Hepatic stellate cell (primary cell): Measurements from ENCODE around the gene CCDC186.
"Not testable (repeated sequence)": the region's sequence is repeated elsewhere in the genome, so short reads cannot be mapped to it uniquely, and the experiment has no call there.

Source experiments
- DNase-seq: peaks from one replicate; pipeline ENCODE4 v3.0.0; 2011; ENCODE audit warnings: low spot score

CCDC186 gene

GRCh38 chr10:114173603-114173920, 441 bp downstream of the CCDC186 start:
- peak; percentile 11 for DNase-seq

- no peak for DNase-seq
Measured at GRCh38 chr10:114172776-114173602, 1.0 kb downstream of the CCDC186 start.

- DNase-seq, result no peak
Measured at GRCh38 chr10:114172216-114172615, 1.8 kb downstream of the CCDC186 start.

- DNase-seq, result no peak
Measured at GRCh38 chr10:114168450-114169009, 5.5 kb downstream of the CCDC186 start.

- no peak for DNase-seq
Measured at GRCh38 chr10:114167985-114168384, 6.0 kb downstream of the CCDC186 start.

GRCh38 chr10:114166494-114166893, 7.5 kb downstream of the CCDC186 start:
- no peak for DNase-seq

- DNase-seq, result no peak
Measured at GRCh38 chr10:114166043-114166442, 8.0 kb downstream of the CCDC186 start.

GRCh38 chr10:114163062-114163461, 10.9 kb downstream of the CCDC186 start:
- DNase-seq, result no peak

GRCh38 chr10:114157912-114158311, 16.1 kb downstream of the CCDC186 start:
- DNase-seq, result no peak

GRCh38 chr10:114151892-114152291, 22.1 kb downstream of the CCDC186 start:
- no peak for DNase-seq

GRCh38 chr10:114151486-114151885, 22.5 kb downstream of the CCDC186 start:
- peak; percentile 22 for DNase-seq

GRCh38 chr10:114149476-114149875, 24.5 kb downstream of the CCDC186 start:
- DNase-seq, result not testable (repeated sequence)

GRCh38 chr10:114143160-114143559, 30.8 kb downstream of the CCDC186 start:
- DNase-seq, result no peak

GRCh38 chr10:114142018-114142417, 32.0 kb downstream of the CCDC186 start:
- no peak for DNase-seq

- not testable (repeated sequence) for DNase-seq
Measured at GRCh38 chr10:114140827-114141226, 33.2 kb downstream of the CCDC186 start.

GRCh38 chr10:114140036-114140435, 34.0 kb downstream of the CCDC186 start:
- DNase-seq, result no peak

- DNase-seq, result no peak
Measured at GRCh38 chr10:114138581-114138980, 35.4 kb downstream of the CCDC186 start.

GRCh38 chr10:114135476-114135875, 38.5 kb downstream of the CCDC186 start:
- no peak for DNase-seq

- DNase-seq, result no peak
Measured at GRCh38 chr10:114131094-114131493, 42.9 kb downstream of the CCDC186 start.

- DNase-seq, result no peak
Measured at GRCh38 chr10:114121031-114121430, 53.0 kb downstream of the CCDC186 start.

GRCh38 chr10:114118514-114118913, 55.5 kb downstream of the CCDC186 start:
- DNase-seq, result no peak

GRCh38 chr10:114117728-114118127, 56.3 kb downstream of the CCDC186 start:
- no peak for DNase-seq

GRCh38 chr10:114115661-114116445, 58.1 kb downstream of the CCDC186 start:
- DNase-seq, result no peak
